HG03045 (cell line): ENCODE results near the gene HAPLN1.
"Not testable (repeated sequence)": the region's sequence is repeated elsewhere in the genome, so short reads cannot be mapped to it uniquely, and the experiment has no call there.

Experiments
- ATAC-seq: cut with Tn5 transposase; IDR thresholded peaks from one replicate; pipeline ENCODE4 v1.9.1; 2021; ENCODE audit warnings: mild to moderate bottlenecking, moderate library complexity; ENCODE audit not compliant: unreplicated experiment

Gene HAPLN1

GRCh38 chr5:83720836-83721537 lies at the start of gene HAPLN1:
HAPLN1 (minus strand) TSS chr5:83720855; CDS start chr5:83673523, 47,332 bp downstream.
- ATAC-seq = no peak

GRCh38 chr5:83767409-83767992 lies 46.8 kb upstream of the HAPLN1 start:
- ATAC-seq = no peak

DNA sequence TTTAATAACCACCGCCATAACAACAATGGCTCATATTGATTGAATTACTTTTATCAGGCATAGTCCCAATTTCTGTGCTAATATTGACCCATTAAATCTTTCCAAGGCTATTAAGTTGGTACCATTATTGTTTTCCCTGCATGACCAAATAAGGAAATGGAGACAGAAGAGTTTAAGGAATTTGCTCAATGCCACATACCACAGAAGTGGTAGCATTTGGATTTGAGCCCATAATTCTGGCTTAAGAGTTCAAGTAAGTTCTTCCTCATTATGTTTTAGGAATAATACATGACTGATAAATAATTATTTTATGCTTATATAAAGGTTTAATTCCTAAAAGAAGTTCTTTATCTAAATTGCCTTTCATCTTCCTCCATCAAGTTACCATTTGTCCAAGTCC lies 43.4 kb upstream of the HAPLN1 start:
- ATAC-seq = no peak

DNA sequence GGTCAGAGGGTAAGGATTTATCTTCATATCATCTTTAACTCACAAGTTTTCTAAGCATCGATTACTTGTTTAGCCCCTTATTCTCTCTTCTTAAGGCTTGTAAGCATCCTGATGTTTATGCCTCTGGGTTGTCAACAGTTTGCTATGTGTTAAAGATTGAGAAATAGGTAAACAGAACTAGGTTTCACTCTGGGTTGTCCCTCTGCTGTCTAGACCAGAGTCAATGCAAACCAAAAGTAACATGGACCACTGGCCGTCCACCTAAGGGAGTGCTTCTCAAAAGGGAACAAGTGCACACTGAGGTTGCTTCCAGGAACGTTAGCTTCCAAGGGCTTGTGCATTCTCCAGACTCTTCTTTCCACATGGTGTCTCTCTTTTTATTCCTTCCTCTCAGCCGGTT lies 39.9 kb upstream of the HAPLN1 start:
- no peak for ATAC-seq

- no peak for ATAC-seq
Measured at GRCh38 chr5:83752700-83753099, 32.0 kb upstream of the HAPLN1 start.

DNA sequence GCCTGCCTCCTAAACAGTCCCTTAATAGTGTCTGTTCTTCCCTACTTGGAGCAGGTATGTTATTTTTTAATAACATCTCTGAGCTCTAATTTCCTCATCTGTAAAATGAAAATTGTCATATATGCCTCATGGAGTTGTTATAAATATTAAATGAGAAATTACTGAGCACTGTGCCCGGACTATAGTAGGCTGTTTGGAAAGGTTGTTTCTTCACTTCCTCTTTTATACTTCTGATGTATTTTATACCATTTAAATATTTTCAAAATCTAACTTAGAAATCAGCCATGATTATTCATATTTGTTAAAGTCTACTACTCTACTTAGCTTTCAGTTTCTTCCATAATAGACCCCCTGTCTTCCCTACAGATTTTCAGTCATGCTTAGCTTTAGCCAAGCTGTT lies 30.5 kb upstream of the HAPLN1 start:
- no peak for ATAC-seq

DNA sequence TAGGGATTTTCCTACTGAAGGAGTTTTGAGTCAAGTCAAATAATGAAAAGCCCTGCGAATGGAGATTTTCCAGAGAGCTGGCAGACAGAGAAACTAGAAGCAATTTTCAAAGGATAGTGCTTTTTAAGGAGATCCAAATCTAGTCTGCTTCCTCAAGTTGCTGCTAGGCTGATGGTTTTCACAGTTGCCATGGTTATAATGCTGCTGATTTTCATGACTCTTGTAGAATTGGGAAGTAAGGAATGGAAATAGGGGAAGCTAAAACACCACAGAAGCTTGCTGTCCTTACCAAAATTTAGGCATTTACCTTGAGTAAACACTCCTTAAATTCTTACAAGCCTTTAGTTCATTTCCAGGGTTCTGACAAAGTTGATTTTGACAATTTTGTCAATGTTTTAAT lies 30.1 kb upstream of the HAPLN1 start:
- no peak for ATAC-seq

DNA sequence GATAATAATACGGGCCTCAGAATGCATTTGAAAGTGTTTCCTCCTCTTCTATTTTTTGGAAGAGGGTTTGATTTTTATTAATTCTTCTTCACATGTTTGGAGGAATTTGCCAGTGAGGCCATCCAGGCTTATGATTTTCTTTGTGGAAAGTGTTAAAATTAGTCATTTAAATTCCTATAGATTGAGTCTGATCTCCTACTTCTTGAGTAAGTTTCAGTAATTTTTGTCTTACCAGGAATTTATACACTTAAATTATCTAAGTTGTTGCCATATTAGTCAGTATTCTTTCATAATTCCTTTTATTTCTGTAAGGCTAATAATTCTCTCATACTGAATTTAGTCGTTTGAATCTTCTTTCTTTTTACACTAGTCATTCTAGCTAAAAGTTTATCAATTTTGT lies 25.2 kb upstream of the HAPLN1 start:
- ATAC-seq = no peak

DNA sequence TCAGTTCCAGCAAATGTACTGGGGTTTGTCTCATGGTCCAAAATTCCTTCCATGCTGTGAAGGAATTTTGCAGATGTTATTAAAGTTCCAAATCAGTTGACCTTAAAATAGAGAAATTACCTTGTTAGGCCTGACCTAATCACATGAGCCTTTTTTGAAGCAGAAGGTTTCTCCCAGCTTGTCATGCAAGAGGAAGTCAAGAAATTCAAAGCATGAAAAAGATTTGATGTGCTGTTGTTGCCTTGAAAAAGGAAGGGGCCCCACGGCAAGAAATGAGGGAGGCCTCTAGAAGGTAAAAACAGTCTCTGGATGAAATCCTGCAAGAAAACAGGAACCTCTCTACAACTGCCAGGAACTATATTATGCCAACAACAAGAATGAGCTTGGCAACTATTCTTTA lies 24.2 kb upstream of the HAPLN1 start:
- no peak for ATAC-seq

- ATAC-seq = no peak
Measured at GRCh38 chr5:83742089-83742488, 21.4 kb upstream of the HAPLN1 start.

DNA sequence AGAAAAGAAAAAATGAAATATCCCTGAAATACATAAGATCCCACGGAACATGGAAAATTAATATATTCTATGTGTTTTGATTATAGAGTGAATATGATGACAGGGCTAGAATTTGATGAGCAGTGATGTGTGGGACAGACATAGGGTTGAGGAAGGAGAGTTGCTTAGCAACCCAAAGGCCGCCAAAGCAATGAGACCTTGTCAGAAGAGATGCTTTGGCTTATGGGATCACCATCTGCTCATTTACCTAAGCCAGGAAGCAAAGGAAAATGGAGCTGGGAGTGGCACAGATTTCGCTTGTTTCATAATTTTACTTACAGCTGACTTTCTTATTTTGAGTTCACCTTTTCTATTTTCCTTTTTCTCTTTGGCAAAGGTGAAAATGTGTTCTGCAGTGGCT lies 20.9 kb upstream of the HAPLN1 start:
- ATAC-seq = no peak

GRCh38 chr5:83740741-83741140 lies 20.1 kb upstream of the HAPLN1 start:
- peak; percentile 82 for ATAC-seq

- ATAC-seq = not testable (repeated sequence)
Measured at GRCh38 chr5:83736169-83736568, 15.5 kb upstream of the HAPLN1 start.

GRCh38 chr5:83735058-83735457 lies 14.4 kb upstream of the HAPLN1 start:
- ATAC-seq = not testable (repeated sequence)

- no peak for ATAC-seq
Measured at GRCh38 chr5:83731638-83732037, 11.0 kb upstream of the HAPLN1 start.

- no peak for ATAC-seq
Measured at GRCh38 chr5:83729362-83729761, 8.7 kb upstream of the HAPLN1 start.

- ATAC-seq = no peak
Measured at GRCh38 chr5:83726912-83727311, 6.3 kb upstream of the HAPLN1 start.

- ATAC-seq = no peak
Measured at GRCh38 chr5:83724935-83725334, 4.3 kb upstream of the HAPLN1 start.

GRCh38 chr5:83724001-83724400 lies 3.3 kb upstream of the HAPLN1 start:
- no peak for ATAC-seq

GRCh38 chr5:83723031-83723430 lies 2.4 kb upstream of the HAPLN1 start:
- no peak for ATAC-seq

- ATAC-seq = peak; percentile 73
Measured at GRCh38 chr5:83721953-83722901, 1.6 kb upstream of the HAPLN1 start.
